IMR-90 (cell line): ENCODE results near the gene WARS2. TPM values are rescaled to one million over a fixed set of nuclear protein-coding genes. Genes with fewer than 3 reads are reported as not detected.

ENCODE experiments used
- ATAC-seq: fragments of 200-7000 bp; cut with Tn5 transposase; 2 replicates; pipeline ENCODE4 v1.9.1; 2020; ENCODE audit warnings: low read depth, mild to moderate bottlenecking, moderate library complexity
- BruUV-seq: library from RNA; stranded (reverse); fragments of 400-500 nt; replicated peaks from 2 replicates; lab custom pipeline; 2021; lab: Mats Ljungman, UMichigan
- CTCF ChIA-PET: fragments of 300-600 bp; formaldehyde crosslinking; extraction: SDS; loops from one replicate; lab custom pipeline; 2021; ENCODE audit warnings: antibody characterized with exemption; lab: Yijun Ruan, JAX
- POLR2A ChIA-PET: fragments of 300-600 bp; sonication (Branson Sonifier 250); formaldehyde crosslinking; loops from one replicate; lab custom pipeline; 2022; ENCODE audit warnings: antibody characterized with exemption; ENCODE audit not compliant: unreplicated experiment; lab: Charles Lee
- DNase-seq: peaks from one replicate; pipeline ENCODE4 v3.0.0; 2013
- H2AFZ ChIP-seq: replicated peaks from 2 replicates; pipeline ENCODE3; 2013; ENCODE audit warnings: low read length, mild to moderate bottlenecking; ENCODE audit not compliant: poor library complexity
- H2AK5ac ChIP-seq: 2 replicates; pipeline ENCODE4 v1.6.1; 2013; ENCODE audit warnings: low read depth, low read length, inconsistent platforms
- H2AK9ac ChIP-seq: replicated peaks from 2 replicates; pipeline ENCODE3; 2013; ENCODE audit warnings: mild to moderate bottlenecking, low read depth, low read length, moderate library complexity; ENCODE audit not compliant: poor library complexity
- H2BK120ac ChIP-seq: 2 replicates; pipeline ENCODE4 v1.6.1; 2013; ENCODE audit warnings: low read depth, low read length, inconsistent platforms
- H2BK15ac ChIP-seq: 3 replicates; pipeline ENCODE4 v1.6.1; 2013; ENCODE audit warnings: low read depth, low read length, inconsistent platforms
- H2BK20ac ChIP-seq: 2 replicates; pipeline ENCODE4 v1.6.1; 2013; ENCODE audit warnings: low read depth, mild to moderate bottlenecking, inconsistent platforms, low read length, moderate library complexity
- H2BK5ac ChIP-seq: 2 replicates; pipeline ENCODE4 v1.6.1; 2013; ENCODE audit warnings: mild to moderate bottlenecking, low read depth, low read length, inconsistent platforms; ENCODE audit not compliant: poor library complexity, severe bottlenecking
- H3K14ac ChIP-seq: replicated peaks from 2 replicates; pipeline ENCODE4 v1.6.1; 2013; ENCODE audit warnings: low read depth, low read length, inconsistent platforms
- H3K18ac ChIP-seq: 2 replicates; pipeline ENCODE4 v1.6.1; 2013; ENCODE audit warnings: low read depth, low read length, control low read depth
- H3K23ac ChIP-seq: 2 replicates; pipeline ENCODE4 v1.6.1; 2013; ENCODE audit warnings: low read depth, low read length, inconsistent platforms
- H3K27ac ChIP-seq: 2 replicates; pipeline ENCODE4 v1.5.1; 2013; ENCODE audit warnings: mild to moderate bottlenecking, control low read depth, low read length; ENCODE audit not compliant: insufficient read depth
- H3K27me3 ChIP-seq: 2 replicates; pipeline ENCODE4 v1.6.1; 2013; ENCODE audit warnings: low read length; ENCODE audit not compliant: control insufficient read depth, insufficient read depth
- H3K36me3 ChIP-seq: 2 replicates; pipeline ENCODE4 v1.6.1; 2013; ENCODE audit warnings: low read length, mixed read lengths; ENCODE audit not compliant: control insufficient read depth, insufficient read depth
- H3K4ac ChIP-seq: 2 replicates; pipeline ENCODE4 v1.6.1; 2013; ENCODE audit warnings: low read depth, low read length, inconsistent platforms
- H3K4me1 ChIP-seq: 2 replicates; pipeline ENCODE4 v1.6.1; 2013; ENCODE audit warnings: low read length, mixed read lengths; ENCODE audit not compliant: control insufficient read depth, insufficient read depth
- H3K4me2 ChIP-seq: 2 replicates; pipeline ENCODE4 v1.6.1; 2013; ENCODE audit warnings: low read depth, mild to moderate bottlenecking, control low read depth, low read length, moderate library complexity
- H3K4me3 ChIP-seq: 2 replicates; pipeline ENCODE4 v1.5.1; 2013; ENCODE audit warnings: low read depth, mild to moderate bottlenecking, control low read depth, low read length, moderate library complexity; ENCODE audit not compliant: insufficient read depth
- H3K56ac ChIP-seq: 2 replicates; pipeline ENCODE4 v1.6.1; 2013; ENCODE audit warnings: low read length, inconsistent platforms; ENCODE audit not compliant: insufficient read depth; ENCODE audit errors: extremely low read depth
- H3K79me1 ChIP-seq, 2 experiments: 2 replicates each; pipeline ENCODE4 v1.6.1; 2013; ENCODE audit warnings: low read length in 2 of 2, inconsistent platforms in 1 of 2, low read depth in 1 of 2
- H3K9ac ChIP-seq: 2 replicates; pipeline ENCODE4 v1.6.1; 2013; ENCODE audit warnings: low read depth, low read length, control low read depth
- H3K9me1 ChIP-seq: 2 replicates; pipeline ENCODE4 v1.6.1; 2013; ENCODE audit warnings: low read length, inconsistent platforms; ENCODE audit not compliant: insufficient read depth
- H3K9me3 ChIP-seq: 2 replicates; pipeline ENCODE4 v1.6.1; 2013; ENCODE audit warnings: low read length; ENCODE audit not compliant: control insufficient read depth, insufficient read depth
- H4K20me1 ChIP-seq: 2 replicates; pipeline ENCODE4 v1.6.1; 2013; ENCODE audit warnings: low read length, inconsistent platforms; ENCODE audit not compliant: insufficient read depth
- H4K5ac ChIP-seq: 2 replicates; pipeline ENCODE4 v1.6.1; 2013; ENCODE audit warnings: mild to moderate bottlenecking, low read depth, low read length, control low read depth
- H4K8ac ChIP-seq, 2 experiments: 2 replicates each; pipeline ENCODE4 v1.6.1; 2013; ENCODE audit warnings: low read depth in 2 of 2, low read length in 2 of 2, control low read depth in 1 of 2, inconsistent platforms in 1 of 2
- H4K91ac ChIP-seq: 2 replicates; pipeline ENCODE4 v1.6.1; 2013; ENCODE audit warnings: low read depth, low read length, inconsistent platforms; ENCODE audit not compliant: insufficient read depth
- BHLHE40 ChIP-seq: fragments of 150-350 bp; IDR thresholded peaks from 2 replicates; pipeline ENCODE4 v1.6.1; 2016; ENCODE audit warnings: mild to moderate bottlenecking, low read depth, low read length
- CEBPB ChIP-seq: IDR thresholded peaks from 2 replicates; pipeline ENCODE4 v1.6.1; 2012; ENCODE audit warnings: low read depth, low read length, improper control_type of control experiment
- ELK1 ChIP-seq: fragments of 150-350 bp; IDR thresholded peaks from 2 replicates; pipeline ENCODE4 v1.6.1; 2016; ENCODE audit warnings: low read depth, mild to moderate bottlenecking, low read length, moderate library complexity, borderline replicate concordance
- FOS ChIP-seq: fragments of 150-350 bp; IDR thresholded peaks from 2 replicates; pipeline ENCODE4 v1.6.1; 2016; ENCODE audit warnings: low read depth, low read length
- MAFK ChIP-seq: IDR thresholded peaks from 2 replicates; pipeline ENCODE4 v1.6.1; 2012; ENCODE audit warnings: low read depth, low read length, improper control_type of control experiment
- MAZ ChIP-seq: IDR thresholded peaks from 2 replicates; pipeline ENCODE4 v1.6.1; 2012; ENCODE audit warnings: low read depth, mild to moderate bottlenecking, low read length, improper control_type of control experiment, moderate library complexity, borderline replicate concordance
- MXI1 ChIP-seq: IDR thresholded peaks from 2 replicates; pipeline ENCODE4 v1.6.1; 2012; ENCODE audit warnings: low read depth, mild to moderate bottlenecking, low read length, moderate library complexity, borderline replicate concordance
- NFE2L2 ChIP-seq: fragments of 150-350 bp; IDR thresholded peaks from 2 replicates; pipeline ENCODE4 v1.6.1; 2016; ENCODE audit warnings: low read depth, mild to moderate bottlenecking, low read length
- SMC3 ChIP-seq: fragments of 150-350 bp; IDR thresholded peaks from 2 replicates; pipeline ENCODE4 v1.6.1; 2016; ENCODE audit warnings: low read depth, mild to moderate bottlenecking, antibody characterized with exemption, low read length, moderate library complexity
- WGBS, 2 experiments: methylation state at CpG; one replicate each; pipeline versions ENCODE4 v1.1.5 to v1.1.7; 2013; ENCODE audit warnings: missing lambda C conversion rate in 2 of 2; ENCODE audit not compliant: insufficient read length in 1 of 2; ENCODE audit errors: extremely low coverage in 2 of 2; 5-methylcytosine and 5-hydroxymethylcytosine counted together
- dilution Hi-C: fragments of 300-500 bp; cut with HindIII; formaldehyde crosslinking; loops from one replicate; pipeline ENCODE4 v1.14.3; 2018; ENCODE audit warnings: low sequenced_read_pairs; ENCODE audit not compliant: unreplicated experiment
- in situ Hi-C: fragments of 300-500 bp; cut with MboI; formaldehyde crosslinking; loops from 3 replicates; pipeline ENCODE4 v1.14.3; 2019; ENCODE audit warnings: low sequenced_read_pairs, inconsistent platforms, mixed read lengths
- intact Hi-C: fragments of 100-400 bp; cut with micrococcal nuclease; formaldehyde crosslinking; loops from 2 replicates; pipeline ENCODE4 v1.10.0; 2022
- polyA plus RNA-seq, 3 experiments: library from polyadenylated mRNA; depleted of rRNA; stranded (reverse); fragments of >200 nt; gene quantifications; 2 replicates each; pipeline ENCODE4 v1.2.3, GENCODE V29; 2012; ENCODE audit warnings: low replicate concordance in 1 of 3
- total RNA-seq: library from RNA; depleted of rRNA; stranded (reverse); fragments of >200 nt; gene quantifications from 2 replicates; pipeline ENCODE4 v1.2.3, GENCODE V29; 2012

Gene WARS2
- total and polyA plus RNA-seq, 2 of the 4 experiments (the other 2 are of a cell fraction): 5.7 to 20.3 TPM

GRCh38 chr1:119006406-119007279 lies 133.8 kb downstream of the WARS2 start:
- Histone ChIP-seq H2BK5ac (no peak overlapping the region), H2BK15ac (no peak overlapping the region), H2AFZ (no peak overlapping the region), H3K79me1 (no peaks in the 10 kb centered on the region), H4K5ac (no peak overlapping the region), H3K4ac (no peak overlapping the region), H2AK5ac (no peak overlapping the region), H3K9me1 (no peaks in the 10 kb centered on the region), H3K56ac (no peak overlapping the region), H2BK20ac (no peak overlapping the region), H2AK9ac (no peak overlapping the region), H3K4me1 (no peaks in the 10 kb centered on the region; the same call in 1 of the 2 replicates), H4K91ac (no peak overlapping the region), H3K9me3 (peaks cover 15% of the 10 kb centered on the region), H2BK120ac (no peak overlapping the region), H3K14ac (no peak overlapping the region), H3K4me3 (no peak overlapping the region), H3K9ac (no peak overlapping the region), H4K8ac (no peak overlapping the region), H3K23ac (0 out of 2 replicates have a peak overlapping the region, but pooled peaks have one; percentile 59), H3K36me3 (no peaks in the 10 kb centered on the region), H3K27me3 (peaks cover 79% of the 10 kb centered on the region), H3K4me2 (no peak overlapping the region; the same call in 1 of the 2 replicates), H4K20me1 (no peaks in the 10 kb centered on the region), H3K18ac (no peak overlapping the region), H3K27ac (no peak overlapping the region)
- in situ Hi-C loops (no loop called here), intact Hi-C loops (loop anchor here (10.0 kb wide), 1 partner anchor 128 kb away; no protein-coding TSS in a partner anchor), dilution Hi-C loops (no loop called here)
- BruUV-seq: no TSS peak
- CTCF ChIA-PET: no interaction called here
- ATAC-seq: no peak
- DNase-seq: no peak
- TF ChIP-seq CEBPB (no peak), BHLHE40 (no peak), MAZ (no peak), FOS (no peak), MAFK (no peak), SMC3 (no peak), NFE2L2 (no peak), MXI1 (no peak), ELK1 (no peak)
- POLR2A ChIA-PET: no interaction called here
- WGBS, 2 experiments: 5% methylated on average over 41 of the region's 81 CpGs; no CpG with 5 or more reads in 1 of the 2 experiments
